GM12801 (cell line): ENCODE data around the gene LEAP2.

Experiments used
- CTCF ChIP-seq: IDR thresholded peaks from one replicate; pipeline ENCODE4 v1.5.1; 2011; ENCODE audit warnings: control low read depth; ENCODE audit not compliant: insufficient read length; ENCODE audit errors: extremely low read depth

LEAP2 gene

GRCh38 chr5:132860742-132861141 lies 12.7 kb upstream of the LEAP2 start:
- TF ChIP-seq CTCF: no peak

DNA sequence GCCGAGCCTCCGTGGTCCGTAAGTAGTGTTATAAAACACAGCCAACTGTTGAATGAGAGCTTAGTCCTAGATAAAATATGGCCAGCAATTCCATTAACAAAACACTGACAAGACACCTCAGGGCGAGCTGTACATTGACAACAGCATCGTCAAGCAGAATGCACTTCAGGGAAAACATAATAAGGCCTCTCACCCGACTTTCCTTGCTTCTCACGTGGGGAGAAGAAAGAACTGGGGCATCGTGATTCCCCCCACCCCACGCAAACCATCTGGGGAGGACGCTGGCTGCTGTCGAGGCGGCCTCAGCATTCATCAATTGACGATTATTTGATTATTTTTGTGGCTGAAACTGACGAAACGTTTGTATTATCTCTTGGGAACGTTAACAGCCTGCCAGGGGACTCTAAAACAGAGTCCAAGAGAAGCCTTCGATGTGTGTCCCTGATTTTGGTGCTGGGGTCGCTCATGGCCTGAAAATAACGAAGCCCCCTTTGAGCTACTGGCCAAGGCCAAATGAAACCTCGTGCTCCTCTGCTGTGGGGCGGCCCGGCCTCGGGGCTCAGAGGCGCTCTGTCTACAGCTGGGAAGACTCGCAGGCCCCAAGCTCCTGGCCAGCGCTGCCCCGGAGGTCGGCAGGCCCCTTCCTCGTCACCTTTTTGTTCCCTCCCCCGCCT lies 7.7 kb upstream of the LEAP2 start:
- TF ChIP-seq CTCF: no peak

- TF ChIP-seq CTCF: no peak
Observed at GRCh38 chr5:132866342-132867045, 7.0 kb upstream of the LEAP2 start, which contains the start of the genes GDF9 and UQCRQ. Gene GDF9, minus strand, starts transcription at chr5:132866469. Its CDS starts 1,936 bp downstream, at chr5:132864533. Gene UQCRQ, plus strand, starts transcription at chr5:132866642. Its CDS starts 240 bp downstream, at chr5:132866882.

GRCh38 chr5:132867046-132867451 lies 6.4 kb upstream of the LEAP2 start:
- TF ChIP-seq CTCF: no peak

- TF ChIP-seq CTCF: no peak
Observed at GRCh38 chr5:132868754-132869153, 4.7 kb upstream of the LEAP2 start.

GRCh38 chr5:132870801-132871200 lies 2.7 kb upstream of the LEAP2 start:
- TF ChIP-seq CTCF: no peak

- no peak for TF ChIP-seq CTCF
Observed at GRCh38 chr5:132871459-132872284, 1.8 kb upstream of the LEAP2 start.
